CD8-positive, alpha-beta memory T cell (primary cell): ENCODE measurements around the gene IFITM2. TPM values are rescaled to one million over a fixed set of nuclear protein-coding genes. Genes with fewer than 3 reads are reported as not detected.
"Not testable (repeated sequence)": the region's sequence is repeated elsewhere in the genome, so short reads cannot be mapped to it uniquely, and the experiment has no call there.

Source experiments
- CTCF ChIA-PET: fragments of 350-600 bp; sonication (Branson Sonifier 250); formaldehyde crosslinking; loops from one replicate; lab custom pipeline; 2021; ENCODE audit warnings: antibody characterized with exemption; lab: Charles Lee
- POLR2A ChIA-PET: fragments of 350-600 bp; sonication (Branson Sonifier 250); formaldehyde crosslinking; loops from one replicate; lab custom pipeline; 2021; ENCODE audit warnings: antibody characterized with exemption; lab: Charles Lee
- DNase-seq, 5 donors: peaks; one replicate each; pipeline versions ENCODE4 v3.0.0 to v3.0.0-alpha.2; 2020 to 2022; ENCODE audit warnings: mixed read lengths in 1 of 5
- H3K27ac ChIP-seq: one replicate; pipeline ENCODE4 v1.7.0; 2013; ENCODE audit warnings: low read depth, mild to moderate bottlenecking, low read length, moderate library complexity
- H3K27me3 ChIP-seq: 2 replicates; pipeline ENCODE4 v1.7.0; 2013; ENCODE audit warnings: low read length, mild to moderate bottlenecking; ENCODE audit not compliant: insufficient read depth, poor library complexity, severe bottlenecking
- H3K36me3 ChIP-seq: 2 replicates; pipeline ENCODE4 v1.7.0; 2013; ENCODE audit warnings: mild to moderate bottlenecking, low read length, moderate library complexity; ENCODE audit not compliant: insufficient read depth
- H3K4me1 ChIP-seq: 2 replicates; pipeline ENCODE4 v1.7.0; 2013; ENCODE audit warnings: mild to moderate bottlenecking, low read length, moderate library complexity; ENCODE audit not compliant: insufficient read depth
- H3K4me3 ChIP-seq: 2 replicates; pipeline ENCODE4 v1.7.0; 2013; ENCODE audit warnings: mild to moderate bottlenecking, low read length
- H3K9me3 ChIP-seq: 2 replicates; pipeline ENCODE4 v1.7.0; 2013; ENCODE audit warnings: mild to moderate bottlenecking, low read length
- H3K27ac Mint-ChIP-seq, 8 donors: one replicate each; pipeline ENCODE4 v1.8.0; 2020 to 2021; ENCODE audit warnings: mixed read lengths in 8 of 8, mild to moderate bottlenecking in 6 of 8, inconsistent platforms in 3 of 8, moderate library complexity in 3 of 8
- H3K27me3 Mint-ChIP-seq, 2 donors: one replicate each; pipeline ENCODE4 v1.8.0; 2020 to 2021; ENCODE audit warnings: mixed read lengths in 2 of 2, mild to moderate bottlenecking in 1 of 2, moderate library complexity in 1 of 2
- H3K36me3 Mint-ChIP-seq, 3 donors: one replicate each; pipeline ENCODE4 v1.8.0; 2020 to 2021; ENCODE audit warnings: mixed read lengths in 3 of 3, inconsistent platforms in 1 of 3, mild to moderate bottlenecking in 1 of 3
- H3K4me1 Mint-ChIP-seq, 3 donors: one replicate each; pipeline ENCODE4 v1.8.0; 2020 to 2021; ENCODE audit warnings: mixed read lengths in 3 of 3, inconsistent platforms in 1 of 3, mild to moderate bottlenecking in 1 of 3
- H3K4me3 Mint-ChIP-seq, 7 donors: one replicate each; pipeline ENCODE4 v1.8.0; 2020 to 2021; ENCODE audit warnings: mixed read lengths in 7 of 7, mild to moderate bottlenecking in 6 of 7, moderate library complexity in 4 of 7, inconsistent platforms in 2 of 7
- H3K9me3 Mint-ChIP-seq, 5 donors: one replicate each; pipeline ENCODE4 v1.8.0; 2020 to 2022; ENCODE audit warnings: mixed read lengths in 5 of 5, mild to moderate bottlenecking in 3 of 5, moderate library complexity in 2 of 5, inconsistent platforms in 1 of 5
- polyA plus RNA-seq: library from polyadenylated mRNA; unstranded; fragments of 300-500 nt; fragmentation: Illumina TruSeq; gene quantifications from one replicate; pipeline ENCODE4 v1.2.3, GENCODE V29; 2021
- total RNA-seq, 2 experiments: library from RNA; stranded (reverse); gene quantifications; one replicate each; pipeline ENCODE4 v1.2.3, GENCODE V29; 2021

The IFITM2 gene
- total and polyA plus RNA-seq, 3 experiments from 2014 or later = 132 to 3,074 (median 142) TPM

DNA sequence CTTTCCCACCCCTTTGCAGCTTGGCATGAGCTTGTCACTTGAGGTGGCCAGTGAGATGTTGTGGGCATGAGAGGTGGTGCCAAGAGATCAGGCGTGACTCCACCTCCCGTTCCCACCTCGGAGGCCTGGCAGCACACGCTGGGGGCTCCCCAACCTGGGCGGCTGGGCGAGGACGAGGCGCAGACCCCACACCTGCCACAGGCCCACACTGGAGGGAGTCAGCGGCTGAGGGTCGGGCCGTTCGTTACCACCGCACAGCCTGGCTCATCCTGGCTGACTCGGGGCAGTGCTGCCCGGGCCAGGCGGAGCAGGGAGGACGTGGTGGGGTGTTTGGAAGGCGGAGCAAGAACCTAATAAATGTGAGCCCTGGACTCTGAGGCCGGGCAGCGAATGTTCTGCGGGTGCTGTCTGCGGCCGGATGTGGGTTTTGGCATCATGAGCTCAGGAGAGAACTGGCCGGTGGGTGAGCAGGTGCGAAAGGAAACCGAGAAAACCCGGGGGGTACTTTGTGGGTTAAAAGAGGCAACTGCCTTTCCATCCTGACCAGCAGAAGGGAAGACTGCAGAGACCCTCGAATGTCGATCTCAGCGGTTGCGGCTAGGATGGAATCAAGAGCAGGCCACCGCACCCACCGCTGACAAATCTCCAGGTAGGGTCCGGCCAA lies 23.2 kb downstream of the IFITM2 start:
- no peak for DNase-seq
- H3K27ac Mint-ChIP-seq = peak overlapping the region; percentile 65 to 97 (median 78)
- Histone ChIP-seq H3K4me1 (peaks cover 45% of the 10 kb centered on the region), H3K9me3 (no peaks in the 10 kb centered on the region), H3K27me3 (no peaks in the 10 kb centered on the region), H3K36me3 (no peaks in the 10 kb centered on the region), H3K4me3 (peak overlapping the region; percentile 41), H3K27ac (peak overlapping the region; percentile 72)
- POLR2A ChIA-PET = interaction anchor here (0.6 kb wide), 1 partner anchor 42 kb away, joined by 3 read pairs; the partner anchor contains the start of gene PGGHG
- H3K4me1 Mint-ChIP-seq = peaks cover 52 to 62% (median 62%) of the 10 kb centered on the region in 3 donors
- no peaks in the 10 kb centered on the region for H3K36me3 Mint-ChIP-seq
- CTCF ChIA-PET = interaction anchor here (0.7 to 2.2 kb wide), 6 partner anchors 8 to 80 kb away, joined by 3 to 12 read pairs (median 5); no protein-coding TSS in a partner anchor
- H3K4me3 Mint-ChIP-seq = peak overlapping the region; percentile 40 to 82 (median 73)
- H3K9me3 Mint-ChIP-seq = no peaks in the 10 kb centered on the region
- no peaks in the 10 kb centered on the region for H3K27me3 Mint-ChIP-seq

- DNase-seq = no peak
- Histone ChIP-seq H3K27me3 (no peaks in the 10 kb centered on the region), H3K27ac (no peak overlapping the region), H3K36me3 (no peaks in the 10 kb centered on the region), H3K4me3 (peak overlapping the region; percentile 41), H3K9me3 (no peaks in the 10 kb centered on the region), H3K4me1 (peaks cover 43% of the 10 kb centered on the region)
- Mint-ChIP-seq H3K27ac (peak overlapping the region; percentile 24 to 95 (median 70)), H3K4me1 (peaks cover 52 to 60% (median 57%) of the 10 kb centered on the region in 3 donors), H3K9me3 (no peaks in the 10 kb centered on the region), H3K27me3 (no peaks in the 10 kb centered on the region), H3K4me3 (peak overlapping the region; percentile 40 to 84 (median 73)), H3K36me3 (no peaks in the 10 kb centered on the region)
- POLR2A ChIA-PET = interaction anchor here (0.6 kb wide), 1 partner anchor 42 kb away, joined by 3 read pairs; the partner anchor contains the start of gene PGGHG
- CTCF ChIA-PET = interaction anchor here (1.1 kb wide), 1 partner anchor 81 kb away, joined by 3 read pairs; no protein-coding TSS in a partner anchor
Observed at GRCh38 chr11:331358-332060, 23.9 kb downstream of the IFITM2 start.

DNA sequence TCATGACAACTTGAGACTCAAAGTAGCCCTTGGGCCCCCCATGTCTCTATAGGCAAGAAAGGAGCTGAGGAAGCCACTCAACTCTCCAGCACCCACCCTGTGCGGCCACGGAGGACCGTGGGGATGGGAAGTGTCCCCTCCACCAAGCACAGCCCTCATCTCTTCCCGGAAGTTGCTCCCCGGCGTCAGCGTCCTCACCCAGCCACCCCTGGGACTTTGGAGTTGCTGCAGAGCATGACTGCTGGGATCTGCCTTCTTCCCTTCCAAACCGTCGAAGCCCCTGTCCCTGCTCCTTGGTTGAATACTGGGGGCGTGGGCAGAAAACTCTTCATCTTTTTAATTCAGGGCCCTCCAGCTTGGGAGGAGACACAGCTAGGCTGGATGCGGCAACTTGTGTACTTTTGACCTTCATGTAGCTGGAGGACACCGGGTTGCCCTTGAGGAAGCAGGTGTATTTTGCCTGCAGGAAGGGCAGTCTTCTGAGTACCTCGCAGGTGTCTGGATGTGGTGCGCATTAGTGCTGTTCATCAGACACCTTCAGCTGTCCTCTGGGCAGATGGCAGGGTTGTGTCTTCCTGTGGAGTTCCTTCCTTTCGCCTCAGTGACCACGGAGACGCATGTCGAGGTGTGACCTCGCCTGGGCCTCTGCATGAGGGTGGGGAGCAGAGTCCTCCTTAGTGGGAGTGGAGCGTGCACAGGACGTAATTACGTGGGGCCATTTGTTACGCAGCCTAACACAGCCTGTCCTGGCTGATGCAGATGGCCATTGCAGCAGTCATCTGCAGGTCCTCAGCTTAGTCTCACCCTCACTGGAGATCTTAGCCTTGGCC lies 25.2 kb downstream of the IFITM2 start:
- no peak for DNase-seq
- peaks cover 45 to 51% (median 49%) of the 10 kb centered on the region in 3 donors for H3K4me1 Mint-ChIP-seq
- POLR2A ChIA-PET = no interaction called here
- H3K4me3 Mint-ChIP-seq = peak overlapping the region in 3 of 7 donors; percentile 24 to 55 (median 43)
- no peak overlapping the region for H3K4me3 ChIP-seq
- no peaks in the 10 kb centered on the region for H3K27me3 Mint-ChIP-seq
- no peaks in the 10 kb centered on the region for H3K9me3 ChIP-seq
- no peaks in the 10 kb centered on the region for H3K27me3 ChIP-seq
- peaks cover 43% of the 10 kb centered on the region for H3K4me1 ChIP-seq
- H3K27ac ChIP-seq = no peak overlapping the region
- H3K36me3 Mint-ChIP-seq = no peaks in the 10 kb centered on the region
- no peaks in the 10 kb centered on the region for H3K9me3 Mint-ChIP-seq
- no peaks in the 10 kb centered on the region for H3K36me3 ChIP-seq
- H3K27ac Mint-ChIP-seq = peak overlapping the region in 2 of 8 donors; percentile 60 to 80
- CTCF ChIA-PET = no interaction called here

DNA sequence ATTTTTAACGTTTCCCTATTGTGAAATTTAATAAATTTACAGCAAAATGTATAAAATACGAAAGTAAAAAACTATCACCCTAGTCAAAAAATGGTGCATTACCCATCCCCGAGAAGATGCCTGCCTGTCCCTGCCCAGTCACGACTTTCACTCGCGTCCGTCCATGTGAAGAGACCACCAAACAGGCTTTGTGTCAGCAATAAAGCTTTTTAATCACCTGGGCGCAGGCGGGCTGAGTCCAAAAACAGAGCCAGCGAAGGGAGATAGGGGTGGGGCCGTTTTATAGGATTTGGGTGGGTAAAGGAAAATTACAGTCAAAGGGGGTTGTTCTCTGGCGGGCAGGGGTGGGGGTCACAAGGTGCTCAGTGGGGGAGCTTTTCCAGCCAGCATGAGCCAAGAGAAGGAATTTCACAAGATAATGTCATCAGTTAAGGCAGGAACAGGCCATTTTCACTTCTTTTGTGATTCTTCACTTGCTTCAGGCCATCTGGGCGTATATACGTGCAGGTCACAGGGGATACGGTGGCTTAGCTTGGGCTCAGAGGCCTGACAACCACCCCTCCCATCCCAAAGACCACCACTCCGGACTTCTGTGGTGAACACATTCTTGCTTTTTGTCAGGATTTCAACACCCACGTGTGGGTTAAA lies 26.1 kb downstream of the IFITM2 start:
- H3K36me3 ChIP-seq, H3K9me3 ChIP-seq, H3K36me3 Mint-ChIP-seq, H3K9me3 Mint-ChIP-seq, H3K4me3 ChIP-seq, H3K4me3 Mint-ChIP-seq, POLR2A ChIA-PET, H3K27me3 Mint-ChIP-seq, DNase-seq, CTCF ChIA-PET, H3K27ac ChIP-seq, H3K27me3 ChIP-seq: not testable (repeated sequence)
- Mint-ChIP-seq H3K27ac (peak overlapping the region in 1 of 8 donors; percentile 80), H3K4me1 (peaks cover 45% of the 10 kb centered on the region in 3 donors)
- H3K4me1 ChIP-seq = peaks cover 43% of the 10 kb centered on the region

GRCh38 chr11:334264-334994 lies 26.8 kb downstream of the IFITM2 start:
- Histone ChIP-seq H3K27me3 (no peaks in the 10 kb centered on the region), H3K9me3 (no peaks in the 10 kb centered on the region), H3K36me3 (no peaks in the 10 kb centered on the region), H3K4me1 (peaks cover 41% of the 10 kb centered on the region), H3K4me3 (no peak overlapping the region), H3K27ac (no peak overlapping the region)
- Mint-ChIP-seq H3K27ac (no peak overlapping the region), H3K4me3 (no peak overlapping the region), H3K27me3 (no peaks in the 10 kb centered on the region), H3K9me3 (no peaks in the 10 kb centered on the region), H3K4me1 (peaks cover 39 to 41% (median 39%) of the 10 kb centered on the region in 3 donors), H3K36me3 (no peaks in the 10 kb centered on the region)
- no peak for DNase-seq
- ChIA-PET POLR2A (no interaction called here), CTCF (no interaction called here)

DNA sequence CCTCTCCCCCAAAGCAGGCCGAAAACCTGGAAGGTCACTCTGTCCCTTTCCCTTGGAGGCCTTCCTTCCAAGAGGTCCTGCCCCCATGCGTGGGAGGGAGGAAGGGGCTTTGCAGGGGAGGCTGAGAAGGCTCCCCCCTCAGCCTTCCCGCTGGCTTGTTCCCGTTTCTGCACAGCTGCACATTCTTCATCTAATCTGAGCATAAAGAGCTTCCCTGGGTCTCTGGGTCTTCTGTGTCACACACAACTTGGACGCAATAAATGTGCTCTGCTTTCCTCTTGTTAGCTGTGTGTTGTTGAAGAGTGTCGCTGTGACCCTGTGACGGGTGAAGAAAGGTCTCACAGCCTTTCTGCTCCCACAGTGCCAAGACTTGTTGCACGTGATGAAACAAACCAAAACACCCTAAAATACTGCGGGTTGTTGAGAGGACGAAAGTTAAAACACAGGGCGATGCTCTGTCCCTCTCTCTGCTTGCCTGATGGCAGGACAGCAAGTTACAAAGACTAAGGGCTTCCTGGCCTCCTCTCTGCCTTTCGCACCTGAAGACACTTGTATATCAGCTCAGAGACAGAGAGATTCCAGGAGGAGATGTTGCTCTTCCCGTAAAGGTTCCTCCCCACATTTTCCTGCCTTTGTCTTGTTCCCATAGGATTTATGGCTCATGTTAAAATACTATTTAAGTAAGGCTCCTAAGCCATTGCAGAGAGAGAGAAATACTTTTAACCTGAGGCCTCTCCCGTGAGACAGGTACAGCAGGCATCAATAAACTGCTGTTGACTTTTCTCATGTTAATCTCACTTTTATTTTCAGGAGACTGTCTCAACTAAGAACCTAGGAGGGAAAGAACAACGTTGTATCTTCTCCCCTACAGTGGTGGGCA lies 28.4 kb downstream of the IFITM2 start:
- Mint-ChIP-seq H3K27me3 (peaks cover 0 to 1% of the 10 kb centered on the region in 2 donors), H3K4me3 (no peak overlapping the region), H3K9me3 (no peaks in the 10 kb centered on the region), H3K36me3 (no peaks in the 10 kb centered on the region), H3K27ac (peak overlapping the region in 3 of 8 donors; percentile 7 to 59 (median 58)), H3K4me1 (peaks cover 23 to 29% (median 26%) of the 10 kb centered on the region in 3 donors)
- H3K4me1 ChIP-seq = peaks cover 25% of the 10 kb centered on the region
- H3K27ac ChIP-seq = no peak overlapping the region
- no peak for DNase-seq
- ChIA-PET CTCF (no interaction called here), POLR2A (interaction anchor here (1.0 kb wide), 1 partner anchor 24 kb away, joined by 3 read pairs; no protein-coding TSS in a partner anchor)
- no peaks in the 10 kb centered on the region for H3K36me3 ChIP-seq
- H3K4me3 ChIP-seq = no peak overlapping the region
- H3K27me3 ChIP-seq = no peaks in the 10 kb centered on the region
- H3K9me3 ChIP-seq = no peaks in the 10 kb centered on the region
